ENCODE data around the gene CRTC3. TPM values are rescaled to one million over a fixed set of nuclear protein-coding genes. Genes with fewer than 3 reads are reported as not detected.
"Not testable (repeated sequence)": the region's sequence is repeated elsewhere in the genome, so short reads cannot be mapped to it uniquely, and the experiment has no call there.

Gene CRTC3
- total RNA-seq, 2 experiments from 2014 or later: 28.9 to 30.3 TPM

- H3K4me3 Mint-ChIP-seq: no peak overlapping the region
Measured at GRCh38 chr15:90683876-90684275, 154.2 kb downstream of the CRTC3 start.

GRCh38 chr15:90684281-90684680 lies 154.6 kb downstream of the CRTC3 start:
- Mint-ChIP-seq H3K4me1 (peaks cover 47% of the 10 kb centered on the region), H3K4me3 (no peak overlapping the region), H3K36me3 (no peaks in the 10 kb centered on the region), H3K27me3 (no peaks in the 10 kb centered on the region), H3K27ac (no peak overlapping the region), H3K9me3 (no peaks in the 10 kb centered on the region)
- DNase-seq: no peak

More at GRCh38 chr15:90683876-90684275, 154.2 kb downstream of the CRTC3 start:
- no peaks in the 10 kb centered on the region for H3K9me3 Mint-ChIP-seq
- no peak for DNase-seq
- no peaks in the 10 kb centered on the region for H3K27me3 Mint-ChIP-seq
- no peak overlapping the region for H3K27ac Mint-ChIP-seq
- peaks cover 50% of the 10 kb centered on the region for H3K4me1 Mint-ChIP-seq
- no peaks in the 10 kb centered on the region for H3K36me3 Mint-ChIP-seq

- Mint-ChIP-seq H3K36me3 (peaks cover 2% of the 10 kb centered on the region), H3K4me1 (peaks cover 42% of the 10 kb centered on the region), H3K27me3 (no peaks in the 10 kb centered on the region), H3K4me3 (no peak overlapping the region), H3K27ac (peak overlapping the region; percentile 93), H3K9me3 (no peaks in the 10 kb centered on the region)
- no peak for DNase-seq
Measured at GRCh38 chr15:90685591-90686434, 156.1 kb downstream of the CRTC3 start.

- peak overlapping the region; percentile 93 for H3K27ac Mint-ChIP-seq
- H3K27me3 Mint-ChIP-seq: no peaks in the 10 kb centered on the region
- H3K4me1 Mint-ChIP-seq: peaks cover 43% of the 10 kb centered on the region
- DNase-seq: no peak
- no peaks in the 10 kb centered on the region for H3K9me3 Mint-ChIP-seq
- peak overlapping the region; percentile 49 for H3K4me3 Mint-ChIP-seq
- H3K36me3 Mint-ChIP-seq: peaks cover 2% of the 10 kb centered on the region
Measured at GRCh38 chr15:90686435-90687218, 156.9 kb downstream of the CRTC3 start.

GRCh38 chr15:90689326-90689961 lies 159.7 kb downstream of the CRTC3 start:
- not testable (repeated sequence) for H3K4me3 Mint-ChIP-seq
- H3K4me1 Mint-ChIP-seq: peaks cover 46% of the 10 kb centered on the region

GRCh38 chr15:90690585-90690984 lies 160.9 kb downstream of the CRTC3 start:
- no peaks in the 10 kb centered on the region for H3K27me3 Mint-ChIP-seq
- H3K27ac Mint-ChIP-seq: no peak overlapping the region
- DNase-seq: no peak
- H3K36me3 Mint-ChIP-seq: peaks cover 2% of the 10 kb centered on the region
- no peak overlapping the region for H3K4me3 Mint-ChIP-seq
- no peaks in the 10 kb centered on the region for H3K9me3 Mint-ChIP-seq
- peaks cover 38% of the 10 kb centered on the region for H3K4me1 Mint-ChIP-seq

More at GRCh38 chr15:90689326-90689961, 159.7 kb downstream of the CRTC3 start:
- H3K27ac Mint-ChIP-seq, H3K9me3 Mint-ChIP-seq, H3K36me3 Mint-ChIP-seq, H3K27me3 Mint-ChIP-seq, DNase-seq: not testable (repeated sequence)

- H3K27ac Mint-ChIP-seq: no peak overlapping the region
- no peak for DNase-seq
- no peak overlapping the region for H3K4me3 Mint-ChIP-seq
- H3K9me3 Mint-ChIP-seq: no peaks in the 10 kb centered on the region
- H3K36me3 Mint-ChIP-seq: peaks cover 2% of the 10 kb centered on the region
- H3K4me1 Mint-ChIP-seq: peaks cover 30% of the 10 kb centered on the region
- no peaks in the 10 kb centered on the region for H3K27me3 Mint-ChIP-seq
Measured at GRCh38 chr15:90691369-90691768, 161.6 kb downstream of the CRTC3 start.

- H3K9me3 Mint-ChIP-seq: no peaks in the 10 kb centered on the region
- H3K36me3 Mint-ChIP-seq: peaks cover 2% of the 10 kb centered on the region
- DNase-seq: no peak
- H3K27me3 Mint-ChIP-seq: no peaks in the 10 kb centered on the region
- H3K4me1 Mint-ChIP-seq: peaks cover 25% of the 10 kb centered on the region
- no peak overlapping the region for H3K4me3 Mint-ChIP-seq
- H3K27ac Mint-ChIP-seq: no peak overlapping the region
Measured at GRCh38 chr15:90691982-90692773, 162.5 kb downstream of the CRTC3 start.

Other genes starting within 250 kb of the CRTC3 start
- gene ZNF774, start 177.6 kb upstream of the CRTC3 start, total RNA-seq: 1 to 10 TPM in 1 of 2 experiments, under 1 TPM in 1; 0.82 to 1.9 TPM
- gene IQGAP1, start 141.7 kb upstream of the CRTC3 start, total RNA-seq: 100 to 1,000 TPM; 129 to 133 TPM
- 10 to 100 TPM; 47.8 to 49.8 TPM for gene BLM, start 187.4 kb downstream of the CRTC3 start, total RNA-seq

Measured in activated naive CD8-positive, alpha-beta T cell treated with anti-CD3 and anti-CD28 coated beads for 36 hours (primary cell).